GM19099 (cell line): ENCODE measurements around the gene NLRC4.

Experiments
- POLR2A ChIP-seq: IDR thresholded peaks from 3 replicates; pipeline ENCODE4 v1.6.1; 2011; ENCODE audit warnings: low read depth; ENCODE audit not compliant: insufficient read length; ENCODE audit errors: extremely low read depth

Gene NLRC4

DNA sequence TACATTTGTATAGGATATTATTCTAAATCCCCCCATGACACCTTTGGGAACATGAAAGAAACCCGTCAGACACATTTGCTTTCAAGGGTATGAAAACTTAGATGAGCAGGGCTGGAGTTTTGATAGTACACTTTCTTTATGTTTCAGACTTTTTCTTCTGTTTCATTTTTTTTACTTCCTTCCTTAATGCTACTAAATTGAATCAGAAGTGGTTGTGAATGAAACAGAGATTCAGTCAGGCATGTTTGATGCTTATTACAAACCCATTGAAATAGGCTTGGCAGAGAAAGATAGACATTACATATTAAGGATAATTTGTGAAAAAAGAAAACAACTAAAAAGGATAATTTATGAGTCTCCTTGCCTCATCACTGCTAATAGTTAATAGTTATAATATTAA is 72.3 kb downstream of the NLRC4 start:
- no peak for TF ChIP-seq POLR2A

DNA sequence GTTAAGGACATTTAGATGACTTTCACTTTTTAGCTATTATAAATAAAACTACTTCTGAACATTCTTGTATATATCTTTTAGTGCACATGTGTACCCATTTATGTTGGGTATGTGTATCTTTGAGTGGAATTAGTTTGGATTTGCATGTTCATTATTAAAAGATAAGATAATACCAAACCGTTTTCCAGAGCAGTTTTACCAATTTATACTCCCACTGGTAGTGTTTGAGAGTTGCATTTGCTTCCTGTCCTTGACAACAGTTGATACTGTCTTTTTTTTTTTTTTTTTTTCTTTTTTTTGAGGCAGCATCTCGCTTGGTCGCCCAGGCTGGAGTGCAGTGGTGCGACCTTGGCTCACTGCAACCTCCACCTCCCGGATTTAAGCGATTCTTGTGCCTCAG is 75.7 kb downstream of the NLRC4 start:
- no peak for TF ChIP-seq POLR2A

- no peak for TF ChIP-seq POLR2A
Observed at GRCh38 chr2:32182667-32183066, 82.0 kb downstream of the NLRC4 start.
